GM23338 (cell line): ENCODE data around the gene MCCC1. TPM values are rescaled to one million over a fixed set of nuclear protein-coding genes. Genes with fewer than 3 reads are reported as not detected.

Experiments
- ATAC-seq: fragments of 200-7000 bp; cut with Tn5 transposase; 3 replicates; pipeline ENCODE4 v1.9.1; 2020
- DNase-seq: peaks from one replicate; pipeline ENCODE4 v3.0.0-alpha.2; 2015; ENCODE audit warnings: low spot score
- H2AFZ ChIP-seq: fragments of 200-600 bp; sonication (generic); 2 replicates; pipeline ENCODE4 v1.8.0; 2016; ENCODE audit warnings: antibody characterized with exemption, mild to moderate bottlenecking, moderate library complexity
- H3F3A ChIP-seq: fragments of 200-600 bp; sonication (generic); replicated peaks from 2 replicates; pipeline ENCODE4 v1.8.0; 2017; ENCODE audit warnings: antibody characterized with exemption, mixed run types, low read depth
- H3K27ac ChIP-seq: fragments of 200-600 bp; sonication (generic); 2 replicates; pipeline ENCODE4 v1.6.1; 2016; ENCODE audit warnings: low read depth
- H3K27me3 ChIP-seq: fragments of 200-600 bp; sonication (generic); 2 replicates; pipeline ENCODE4 v1.8.0; 2016; ENCODE audit warnings: mild to moderate bottlenecking, mixed run types, moderate library complexity; ENCODE audit not compliant: insufficient read depth
- H3K36me3 ChIP-seq: fragments of 200-600 bp; sonication (generic); 2 replicates; pipeline ENCODE4 v1.8.0; 2016; ENCODE audit warnings: mild to moderate bottlenecking; ENCODE audit not compliant: insufficient read depth
- H3K4me1 ChIP-seq: fragments of 200-600 bp; sonication (generic); 2 replicates; pipeline ENCODE4 v1.8.0; 2016; ENCODE audit warnings: mild to moderate bottlenecking, moderate library complexity; ENCODE audit not compliant: insufficient read depth
- H3K4me2 ChIP-seq: fragments of 200-600 bp; sonication (generic); 2 replicates; pipeline ENCODE4 v1.7.1; 2017; ENCODE audit warnings: mixed run types
- H3K4me3 ChIP-seq: fragments of 200-600 bp; sonication (generic); 2 replicates; pipeline ENCODE4 v1.6.1; 2016; ENCODE audit warnings: mixed run types
- H3K79me2 ChIP-seq: fragments of 200-600 bp; sonication (generic); replicated peaks from 2 replicates; pipeline ENCODE4 v1.8.0; 2017; ENCODE audit warnings: mild to moderate bottlenecking; ENCODE audit not compliant: insufficient read depth
- H3K9me2 ChIP-seq: fragments of 200-600 bp; sonication (generic); 2 replicates; pipeline ENCODE4 v1.8.0; 2017; ENCODE audit not compliant: insufficient read depth
- H4K20me1 ChIP-seq: fragments of 200-600 bp; sonication (generic); replicated peaks from 2 replicates; pipeline ENCODE4 v1.8.0; 2017; ENCODE audit warnings: mild to moderate bottlenecking; ENCODE audit not compliant: insufficient read depth
- H3K27ac Mint-ChIP-seq: 2 replicates; pipeline ENCODE4 v1.8.0; 2020; ENCODE audit warnings: inconsistent platforms, mild to moderate bottlenecking, moderate library complexity, mixed read lengths
- H3K27me3 Mint-ChIP-seq: 3 replicates; pipeline ENCODE4 v1.8.0; 2022; ENCODE audit warnings: low read depth, mild to moderate bottlenecking, moderate library complexity, mixed read lengths, inconsistent platforms; ENCODE audit not compliant: insufficient read depth, poor library complexity
- H3K36me3 Mint-ChIP-seq: 3 replicates; pipeline ENCODE4 v1.8.0; 2021; ENCODE audit warnings: low read depth, mild to moderate bottlenecking, inconsistent platforms, moderate library complexity, mixed read lengths
- H3K4me1 Mint-ChIP-seq: 3 replicates; pipeline ENCODE4 v1.8.0; 2020; ENCODE audit warnings: mild to moderate bottlenecking, inconsistent platforms, mixed read lengths
- H3K4me3 Mint-ChIP-seq: 3 replicates; pipeline ENCODE4 v1.8.0; 2021; ENCODE audit warnings: moderate library complexity, mild to moderate bottlenecking, inconsistent platforms, mixed read lengths
- H3K9me3 Mint-ChIP-seq: 3 replicates; pipeline ENCODE4 v1.8.0; 2020; ENCODE audit warnings: moderate library complexity, mild to moderate bottlenecking, inconsistent platforms, mixed read lengths
- CREB1 ChIP-seq: fragments of 250-450 bp; sonication (Bioruptor Pico); IDR thresholded peaks from 2 replicates; pipeline ENCODE4 v1.5.0; 2020; ENCODE audit warnings: low read depth, mild to moderate bottlenecking, moderate library complexity
- ETS1 ChIP-seq: IDR thresholded peaks from 2 replicates; pipeline ENCODE4 v1.6.1; 2016; ENCODE audit warnings: antibody characterized with exemption
- EZH2 ChIP-seq: fragments of 200-600 bp; sonication (generic); IDR thresholded peaks from one replicate; pipeline ENCODE4 v1.8.0; 2017; ENCODE audit warnings: antibody characterized with exemption, mild to moderate bottlenecking, low read depth; ENCODE audit not compliant: unreplicated experiment
- EZH2phosphoT487 ChIP-seq: fragments of 200-600 bp; sonication (generic); IDR thresholded peaks from one replicate; pipeline ENCODE4 v1.8.1; 2018; ENCODE audit warnings: antibody characterized with exemption; ENCODE audit not compliant: unreplicated experiment
- JUNB ChIP-seq: IDR thresholded peaks from one replicate; pipeline ENCODE4 v1.6.1; 2016; ENCODE audit warnings: antibody characterized with exemption; ENCODE audit not compliant: unreplicated experiment
- NANOG ChIP-seq: IDR thresholded peaks from 2 replicates; pipeline ENCODE4 v1.6.1; 2016; ENCODE audit warnings: antibody characterized with exemption, borderline replicate concordance
- POLR2AphosphoS5 ChIP-seq: IDR thresholded peaks from 2 replicates; pipeline ENCODE4 v1.6.1; 2016; ENCODE audit warnings: antibody characterized with exemption, low read depth
- REST ChIP-seq: IDR thresholded peaks from one replicate; pipeline ENCODE4 v1.6.1; 2018; ENCODE audit warnings: antibody characterized with exemption; ENCODE audit not compliant: unreplicated experiment
- STAT1 ChIP-seq: IDR thresholded peaks from one replicate; pipeline ENCODE4 v1.6.1; 2016; ENCODE audit warnings: antibody characterized with exemption; ENCODE audit not compliant: unreplicated experiment
- ZNF114 ChIP-seq: fragments of 250-450 bp; sonication (Bioruptor Pico); IDR thresholded peaks from 2 replicates; pipeline ENCODE4 v1.5.0; 2020; ENCODE audit warnings: mild to moderate bottlenecking, moderate library complexity
- ZNF331 ChIP-seq: fragments of 250-450 bp; sonication (Bioruptor Pico); IDR thresholded peaks from 2 replicates; pipeline ENCODE4 v1.5.0; 2020; ENCODE audit warnings: low read depth, mild to moderate bottlenecking, moderate library complexity
- ZNF462 ChIP-seq: fragments of 250-450 bp; sonication (Bioruptor Pico); IDR thresholded peaks from 2 replicates; pipeline ENCODE4 v1.5.0; 2020; ENCODE audit warnings: mild to moderate bottlenecking, moderate library complexity
- polyA plus RNA-seq: library from polyadenylated mRNA; unstranded; fragments of >200 nt; fragmentation: Nextera tagmentation; extraction: Ambion mirVana; gene quantifications from 2 replicates; pipeline ENCODE4 v1.2.1, GENCODE V29; 2016
- total RNA-seq: library from RNA; depleted of rRNA; stranded (reverse); fragments of >200 nt; shearing (Covaris generic); gene quantifications from 2 replicates; pipeline ENCODE4 v1.2.3, GENCODE V29; 2014
- TF ChIP-seq, protein P1 (sequence below), 2 experiments: fragments of 200-600 bp in 1 of 2; sonication (generic) in 1 of 2; conservative IDR thresholded peaks; 2 replicates each; pipeline versions ENCODE4 v1.5.1 to v1.6.1; 2016 to 2017; ENCODE audit warnings: antibody characterized with exemption in 2 of 2, low read depth in 2 of 2, mild to moderate bottlenecking in 2 of 2, moderate library complexity in 1 of 2

The MCCC1 gene
- total and polyA plus RNA-seq, 2 experiments from 2014 or later: 20.2 to 24.2 TPM

DNA sequence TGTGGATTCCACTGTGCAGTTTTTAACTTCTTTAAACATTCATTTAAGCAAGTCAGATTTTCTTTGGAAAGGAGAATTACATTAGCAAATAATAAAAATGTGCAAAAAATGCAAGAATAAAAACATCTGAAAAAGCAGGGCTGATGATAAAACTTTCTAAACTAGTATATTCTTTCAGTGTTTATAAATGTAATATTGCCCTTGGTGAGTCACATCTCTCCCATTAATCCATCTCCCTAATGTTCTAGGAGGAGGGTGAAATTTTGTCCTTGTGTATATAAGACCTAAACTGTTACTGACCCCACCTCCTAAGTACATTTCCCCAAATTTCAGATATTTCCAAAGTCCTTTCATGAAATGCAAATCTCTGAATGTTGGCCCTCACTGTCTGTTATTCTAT is 90.5 kb downstream of the MCCC1 start (continued):
- TF ChIP-seq EZH2 (no peak), ZNF114 (CRISPR knock-in tag) (no peak), EZH2phosphoT487 (no peak), STAT1 (no peak)

GRCh38 chr3:183008303-183008702 is 91.0 kb downstream of the MCCC1 start:
- H3K79me2 ChIP-seq: no peaks in the 10 kb centered on the region
- H3K27me3 ChIP-seq: no peaks in the 10 kb centered on the region
- no peaks in the 10 kb centered on the region for H3K9me2 ChIP-seq
- H4K20me1 ChIP-seq: no peaks in the 10 kb centered on the region
- 0 out of 2 replicates have a peak overlapping the region, but pooled peaks have one; percentile 10 for H3K27ac ChIP-seq
- Mint-ChIP-seq H3K4me3 (no peak overlapping the region), H3K9me3 (no peaks in the 10 kb centered on the region), H3K27ac (no peak overlapping the region), H3K4me1 (peaks cover 24% of the 10 kb centered on the region), H3K27me3 (peaks cover 2% of the 10 kb centered on the region), H3K36me3 (no peaks in the 10 kb centered on the region)
- ATAC-seq (no peak), DNase-seq (no peak)
- H3K4me2 ChIP-seq: no peak overlapping the region
- TF ChIP-seq POLR2AphosphoS5 (no peak), ZNF462 (CRISPR knock-in tag) (no peak), ETS1 (no peak), CREB1 (CRISPR knock-in tag) (no peak), STAT1 (no peak), ZNF114 (CRISPR knock-in tag) (no peak), REST (no peak), EZH2 (no peak), EZH2phosphoT487 (no peak), ZNF331 (CRISPR knock-in tag) (no peak), NANOG (no peak), JUNB (no peak)
- TF ChIP-seq, protein P1, sequence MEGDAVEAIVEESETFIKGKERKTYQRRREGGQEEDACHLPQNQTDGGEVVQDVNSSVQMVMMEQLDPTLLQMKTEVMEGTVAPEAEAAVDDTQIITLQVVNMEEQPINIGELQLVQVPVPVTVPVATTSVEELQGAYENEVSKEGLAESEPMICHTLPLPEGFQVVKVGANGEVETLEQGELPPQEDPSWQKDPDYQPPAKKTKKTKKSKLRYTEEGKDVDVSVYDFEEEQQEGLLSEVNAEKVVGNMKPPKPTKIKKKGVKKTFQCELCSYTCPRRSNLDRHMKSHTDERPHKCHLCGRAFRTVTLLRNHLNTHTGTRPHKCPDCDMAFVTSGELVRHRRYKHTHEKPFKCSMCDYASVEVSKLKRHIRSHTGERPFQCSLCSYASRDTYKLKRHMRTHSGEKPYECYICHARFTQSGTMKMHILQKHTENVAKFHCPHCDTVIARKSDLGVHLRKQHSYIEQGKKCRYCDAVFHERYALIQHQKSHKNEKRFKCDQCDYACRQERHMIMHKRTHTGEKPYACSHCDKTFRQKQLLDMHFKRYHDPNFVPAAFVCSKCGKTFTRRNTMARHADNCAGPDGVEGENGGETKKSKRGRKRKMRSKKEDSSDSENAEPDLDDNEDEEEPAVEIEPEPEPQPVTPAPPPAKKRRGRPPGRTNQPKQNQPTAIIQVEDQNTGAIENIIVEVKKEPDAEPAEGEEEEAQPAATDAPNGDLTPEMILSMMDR (conservative IDR thresholded peaks at IDR 0.05; ENCODE audit: low read depth in 2 of 2): no peak
- no peaks in the 10 kb centered on the region for H3F3A ChIP-seq
- peaks cover 16% of the 10 kb centered on the region for H3K4me1 ChIP-seq
- no peak overlapping the region for H3K4me3 ChIP-seq
- H2AFZ ChIP-seq: no peak overlapping the region
- H3K36me3 ChIP-seq: no peaks in the 10 kb centered on the region
